K562 (cell line): ENCODE results near the gene LTN1. TPM values are rescaled to one million over a fixed set of nuclear protein-coding genes. Genes with fewer than 3 reads are reported as not detected.

Experiments used
- ATAC-seq: fragments of 200-7000 bp; cut with Tn5 transposase; 3 replicates; pipeline ENCODE4 v1.9.1; 2020; ENCODE audit warnings: moderate library complexity
- BruUV-seq: library from RNA; stranded (reverse); fragments of 400-500 nt; replicated peaks from 2 replicates; lab custom pipeline; 2021; lab: Mats Ljungman, UMichigan
- CTCF ChIA-PET: fragments of 300-600 bp; formaldehyde crosslinking; extraction: SDS; loops from one replicate; lab custom pipeline; 2021; ENCODE audit warnings: low intra/inter-chr PET ratio; lab: Yijun Ruan, JAX
- POLR2A ChIA-PET: fragments of 300-600, 350-650 bp; sonication (Branson Sonifier 250); formaldehyde crosslinking; extraction: SDS; loops from one replicate; lab custom pipeline; 2021; ENCODE audit warnings: antibody characterized with exemption, inconsistent platforms; lab: Yijun Ruan, JAX
- DNase-seq, 4 experiments: peaks; one replicate each; pipeline versions ENCODE4 v3.0.0 to v3.0.0-alpha.2; 2011 to 2018; ENCODE audit warnings: low spot score in 3 of 4, mixed read lengths in 3 of 4; ENCODE audit errors: extremely low read depth in 1 of 4
- FAIRE-seq: peaks from 2 replicates; lab custom pipeline; 2011; peaks lifted over from hg19 to GRCh38; lab: Jason Lieb, UNC
- H2AFZ ChIP-seq: 2 replicates; pipeline ENCODE4 v1.6.0; 2011; ENCODE audit warnings: low read depth, low read length, control low read depth, inconsistent platforms
- H3K27ac ChIP-seq: fragments of 200-600 bp; 3 replicates; pipeline ENCODE4 v1.8.0; 2011; ENCODE audit warnings: low read depth, mild to moderate bottlenecking, control low read depth, inconsistent platforms, low read length, moderate library complexity, mixed read lengths; ENCODE audit errors: extremely low read depth
- H3K27me3 ChIP-seq, 2 experiments: fragments of 300-600 bp in 1 of 2; 2 replicates in 1 of 2; 3 replicates in 1 of 2; pipeline versions ENCODE4 v1.6.0 to v1.8.0; 2011; ENCODE audit warnings: inconsistent platforms in 2 of 2, low read length in 2 of 2, mild to moderate bottlenecking in 1 of 2, mixed read lengths in 1 of 2, moderate library complexity in 1 of 2; ENCODE audit not compliant: control insufficient read depth in 2 of 2, insufficient read depth in 2 of 2
- H3K36me3 ChIP-seq: fragments of 300-600 bp; 3 replicates; pipeline ENCODE4 v1.8.0; 2011; ENCODE audit warnings: mild to moderate bottlenecking, low read length, inconsistent platforms; ENCODE audit not compliant: control insufficient read depth, insufficient read depth
- H3K4me1 ChIP-seq, 2 experiments: fragments of 200-600 bp in 1 of 2; replicated peaks in 1 of 2; 2 replicates in 1 of 2; 3 replicates in 1 of 2; pipeline versions ENCODE4 v1.5.1 to v1.8.0; 2011; ENCODE audit warnings: inconsistent platforms in 2 of 2, low read length in 2 of 2, mild to moderate bottlenecking in 1 of 2, mixed read lengths in 1 of 2, moderate library complexity in 1 of 2; ENCODE audit not compliant: control insufficient read depth in 2 of 2, insufficient read depth in 2 of 2
- H3K4me2 ChIP-seq: 2 replicates; pipeline ENCODE4 v1.6.1; 2011; ENCODE audit warnings: low read length, control low read depth, inconsistent platforms, mixed read lengths; ENCODE audit not compliant: insufficient read depth
- H3K4me3 ChIP-seq: fragments of 200-600 bp; sonication (generic), shearing (Covaris generic); 2 replicates; pipeline ENCODE4 v1.5.1; 2016; ENCODE audit warnings: control low read depth, inconsistent platforms
- H3K79me2 ChIP-seq: fragments of 200-600 bp; 3 replicates; pipeline ENCODE4 v1.8.0; 2011; ENCODE audit warnings: low read length, inconsistent platforms; ENCODE audit not compliant: control insufficient read depth, insufficient read depth
- H3K9ac ChIP-seq, 2 experiments: 2 replicates each; pipeline versions ENCODE4 v1.6.0 to v1.6.1; 2011; ENCODE audit warnings: low read depth in 2 of 2, low read length in 2 of 2, control low read depth in 1 of 2, inconsistent platforms in 1 of 2, mild to moderate bottlenecking in 1 of 2, mixed read lengths in 1 of 2; ENCODE audit not compliant: insufficient read depth in 1 of 2
- H3K9me1 ChIP-seq: one replicate; pipeline ENCODE4 v1.6.0; 2011; ENCODE audit warnings: inconsistent platforms, mild to moderate bottlenecking, low read length, moderate library complexity; ENCODE audit not compliant: control insufficient read depth, insufficient read depth
- H3K9me3 ChIP-seq: replicated peaks from 2 replicates; pipeline ENCODE4 v1.5.1; 2011; ENCODE audit warnings: low read depth, low read length, inconsistent platforms; ENCODE audit not compliant: control insufficient read depth, insufficient read depth
- H4K20me1 ChIP-seq: replicated peaks from 2 replicates; pipeline ENCODE4 v1.6.1; 2011; ENCODE audit warnings: low read length, inconsistent platforms, mixed read lengths; ENCODE audit not compliant: control insufficient read depth, insufficient read depth
- CBFA2T3 ChIP-seq: fragments of 450-650 bp; IDR thresholded peaks from 2 replicates; pipeline ENCODE4 v1.6.1; 2017
- RFX5 ChIP-seq: IDR thresholded peaks from 2 replicates; pipeline ENCODE4 v1.6.1; 2011; ENCODE audit warnings: low read depth, mild to moderate bottlenecking, improper control_type of control experiment, low read length
- ZKSCAN8 ChIP-seq: fragments of 200-800 bp; sonication (Bioruptor generic); IDR thresholded peaks from 2 replicates; pipeline ENCODE4 v1.6.1; 2016; ENCODE audit warnings: missing genetic modification characterization, missing compliant biosample characterization
- ZNF121 ChIP-seq: sonication (generic); formaldehyde crosslinking; conservative IDR thresholded peaks from 2 replicates; pipeline ENCODE4 v1.8.0; 2022; ENCODE audit warnings: missing genetic modification reagents
- WGBS: fragments of 100-300 bp; shearing (Covaris generic); methylation state at CpG from one replicate; pipeline ENCODE4 v1.1.6; 2016; ENCODE audit warnings: low coverage, mixed read lengths; ENCODE audit not compliant: insufficient coverage; ENCODE audit errors: missing lambda C conversion rate; 5-methylcytosine and 5-hydroxymethylcytosine counted together
- in situ Hi-C: fragments of 300-500 bp; cut with MboI; formaldehyde crosslinking; loops from 4 replicates; pipeline ENCODE4 v1.15.0; 2018; ENCODE audit warnings: inconsistent platforms, mixed read lengths
- intact Hi-C: fragments of 100-400 bp; cut with micrococcal nuclease; formaldehyde crosslinking; loops from 2 replicates; pipeline ENCODE4 v1.14.2; 2022
- polyA plus RNA-seq, 8 experiments: library from polyadenylated mRNA; depleted of rRNA in 4 of 8; stranded (reverse) in 5 of 8; unstranded in 3 of 8; fragments of >200 nt; fragmentation: Nextera tagmentation in 2 of 8; fragmentation: Illumina TruSeq in 1 of 8; extraction: Ambion mirVana in 2 of 8; extraction: Trizol in 1 of 8; gene quantifications; 2 replicates each; pipeline versions ENCODE4 v1.2.1 to v1.2.3, GENCODE V29; 2011 to 2014; ENCODE audit warnings: inconsistent platforms in 1 of 8, missing spikeins in 1 of 8
- total RNA-seq, 7 experiments: library from RNA; depleted of rRNA in 6 of 7; stranded (reverse); fragments of >200 nt in 6 of 7; fragmentation: Illumina TruSeq in 2 of 7; extraction: Trizol in 2 of 7; gene quantifications; 2 replicates each; pipeline versions ENCODE4 v1.2.1 to v1.2.3, GENCODE V29; 2011 to 2021; ENCODE audit warnings: low replicate concordance in 1 of 7
- TF ChIP-seq, protein P1 (sequence below), 2 experiments: IDR thresholded peaks in 1 of 2; conservative IDR thresholded peaks in 1 of 2; 2 replicates each; pipeline ENCODE4 v1.6.1; 2016; ENCODE audit warnings: low read depth in 2 of 2, mild to moderate bottlenecking in 1 of 2, missing compliant biosample characterization in 1 of 2, missing genetic modification characterization in 1 of 2, moderate library complexity in 1 of 2

Gene LTN1
- total and polyA plus RNA-seq, 9 of the 15 experiments (the other 6 are each of a cell fraction or from before 2014, with no cell fraction given), result 15.7 to 49.6 (median 28.7) TPM

DNA sequence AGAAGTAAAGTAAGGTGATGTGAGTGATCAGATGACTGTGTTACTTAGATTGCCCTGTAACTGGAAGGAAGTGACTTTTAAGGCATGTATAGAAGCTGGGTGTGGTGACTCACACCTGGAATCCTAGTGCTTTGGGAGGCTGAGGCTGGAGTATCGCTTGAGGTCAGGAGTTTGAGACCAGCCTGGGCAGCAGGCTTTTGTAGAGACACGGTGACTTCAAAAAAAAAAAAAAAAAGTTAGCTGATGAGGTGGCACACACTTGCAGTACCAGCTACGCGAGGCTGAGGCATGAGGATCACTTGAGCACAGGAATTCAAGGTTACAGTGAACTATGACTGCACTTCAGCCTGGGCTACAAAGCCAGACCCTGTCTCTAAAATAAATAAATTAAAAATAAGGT is 29.5 kb upstream of the LTN1 start:
- ChIA-PET CTCF (no interaction called here), POLR2A (interaction anchor here (0.6 to 1.5 kb wide), 3 partner anchors 13 to 19 kb away, joined by 3 read pairs; no protein-coding TSS in a partner anchor)
- DNase-seq (peak in 1 of 4 experiments; percentile 23), FAIRE-seq (no peak), ATAC-seq (no peak)
- H3K79me2 ChIP-seq, result peaks cover 55% of the 10 kb centered on the region
- peak; percentile 9; the same call in 1 of the 2 replicates for TF ChIP-seq CBFA2T3
- TF ChIP-seq, protein P1, sequence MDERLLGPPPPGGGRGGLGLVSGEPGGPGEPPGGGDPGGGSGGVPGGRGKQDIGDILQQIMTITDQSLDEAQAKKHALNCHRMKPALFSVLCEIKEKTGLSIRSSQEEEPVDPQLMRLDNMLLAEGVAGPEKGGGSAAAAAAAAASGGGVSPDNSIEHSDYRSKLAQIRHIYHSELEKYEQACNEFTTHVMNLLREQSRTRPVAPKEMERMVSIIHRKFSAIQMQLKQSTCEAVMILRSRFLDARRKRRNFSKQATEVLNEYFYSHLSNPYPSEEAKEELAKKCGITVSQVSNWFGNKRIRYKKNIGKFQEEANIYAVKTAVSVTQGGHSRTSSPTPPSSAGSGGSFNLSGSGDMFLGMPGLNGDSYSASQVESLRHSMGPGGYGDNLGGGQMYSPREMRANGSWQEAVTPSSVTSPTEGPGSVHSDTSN (CRISPR knock-in tag; IDR thresholded peaks at IDR 0.05; ENCODE audit: low read depth), result no peak
- TF ChIP-seq, protein P1 (tag; conservative IDR thresholded peaks at IDR 0.05; ENCODE audit: low read depth), result no peak
- no peak for TF ChIP-seq ZKSCAN8 (CRISPR knock-in tag)
- TF ChIP-seq RFX5, result no peak
- 0 out of 2 replicates have a peak, but pooled peaks have one; percentile 3 for TF ChIP-seq ZNF121 (CRISPR knock-in tag)
- H2AFZ ChIP-seq, result no peak overlapping the region
- no peaks in the 10 kb centered on the region for H3K36me3 ChIP-seq
- peaks cover 11 to 19% of the 10 kb centered on the region in 2 experiments; a peak in 2 of 5 replicates for H3K4me1 ChIP-seq
- BruUV-seq, result no TSS peak
- H3K27ac ChIP-seq, result no peak overlapping the region
- intact Hi-C loops (loop anchor here (5.0 kb wide), 1 partner anchor 50 kb away; the partner anchor contains the start of gene CCT8), in situ Hi-C loops (no loop called here)
- no peak overlapping the region for H3K4me2 ChIP-seq
- H4K20me1 ChIP-seq, result no peaks in the 10 kb centered on the region
- H3K9me1 ChIP-seq, result no peaks in the 10 kb centered on the region
- no peak overlapping the region for H3K9ac ChIP-seq
- H3K9me3 ChIP-seq, result no peaks in the 10 kb centered on the region
- H3K27me3 ChIP-seq, result no peaks in the 10 kb centered on the region
- 79% methylated on average over 3 of the region's 4 CpGs for WGBS
- no peak overlapping the region for H3K4me3 ChIP-seq
